ENCODE results near the gene OSBPL6.

Gene OSBPL6

DNA sequence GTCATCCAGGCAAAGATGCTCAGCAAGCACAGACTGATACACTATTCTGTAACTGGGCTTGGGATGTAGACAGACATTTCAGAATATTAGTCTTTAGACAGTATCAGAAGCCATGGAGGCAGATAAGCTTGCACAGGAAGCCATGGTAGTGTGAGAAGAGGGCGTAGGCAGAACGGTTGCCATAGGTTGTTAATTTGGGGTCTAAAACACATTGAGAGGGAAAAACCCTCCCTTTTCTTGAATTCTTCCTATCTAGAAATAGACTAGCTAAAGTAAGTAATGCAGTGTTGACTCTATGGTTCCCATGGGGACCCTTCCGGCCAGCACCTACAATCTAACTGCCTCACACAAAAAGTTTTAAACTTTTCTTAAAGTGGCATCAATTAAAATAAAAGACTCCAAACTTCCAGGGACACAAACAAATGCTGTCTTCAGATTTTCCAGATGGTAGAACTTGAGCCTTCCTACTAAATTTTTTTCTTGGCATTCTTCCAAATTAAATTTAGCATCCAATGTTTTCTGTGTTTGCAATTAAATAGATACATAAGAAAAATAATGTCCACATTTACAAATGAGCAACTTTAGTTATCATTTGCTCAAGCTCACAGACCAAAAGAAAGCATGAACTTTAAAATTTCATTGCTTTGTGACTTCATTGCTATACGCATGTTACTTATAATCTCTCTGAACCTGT lies 254.8 kb downstream of the OSBPL6 start:
- Histone ChIP-seq H3K27ac (ENCODE audit: insufficient read depth, low read depth, low read length, poor library complexity, severe bottlenecking) (no peak overlapping the region), H3K36me3 (ENCODE audit: control insufficient read depth, insufficient read depth, low read length) (peaks cover 34% of the 10 kb centered on the region), H3K4me3 (ENCODE audit: insufficient read depth, low read depth, low read length) (peak overlapping the region; percentile 73), H3K9me3 (ENCODE audit: control insufficient read depth, low read length) (no peaks in the 10 kb centered on the region), H3K4me1 (ENCODE audit: control insufficient read depth, insufficient read depth, low read length) (peaks cover 15% of the 10 kb centered on the region), H3K27me3 (ENCODE audit: control insufficient read depth, insufficient read depth, low read length, poor library complexity, severe bottlenecking) (no peaks in the 10 kb centered on the region)
- WGBS, 2 experiments, result 94 to 97% methylated on average over 3 of the region's 4 CpGs

GRCh38 chr2:178449700-178450523 lies 255.6 kb downstream of the OSBPL6 start:
- Histone ChIP-seq H3K27ac (ENCODE audit: insufficient read depth, low read depth, low read length, poor library complexity, severe bottlenecking) (peak overlapping the region; percentile 100), H3K9me3 (ENCODE audit: control insufficient read depth, low read length) (no peaks in the 10 kb centered on the region), H3K4me1 (ENCODE audit: control insufficient read depth, insufficient read depth, low read length) (peaks cover 15% of the 10 kb centered on the region), H3K36me3 (ENCODE audit: control insufficient read depth, insufficient read depth, low read length) (peaks cover 28% of the 10 kb centered on the region), H3K27me3 (ENCODE audit: control insufficient read depth, insufficient read depth, low read length, poor library complexity, severe bottlenecking) (no peaks in the 10 kb centered on the region), H3K4me3 (ENCODE audit: insufficient read depth, low read depth, low read length) (peak overlapping the region; percentile 73)
- 27 to 30% methylated on average over 18 of the region's 18 CpGs for WGBS, 2 experiments

- 1% methylated on average over 25 of the region's 25 CpGs for WGBS, 2 experiments
- Histone ChIP-seq H3K27ac (ENCODE audit: insufficient read depth, low read depth, low read length, poor library complexity, severe bottlenecking) (peak overlapping the region; percentile 100), H3K36me3 (ENCODE audit: control insufficient read depth, insufficient read depth, low read length) (peaks cover 22% of the 10 kb centered on the region), H3K4me1 (ENCODE audit: control insufficient read depth, insufficient read depth, low read length) (peaks cover 15% of the 10 kb centered on the region), H3K27me3 (ENCODE audit: control insufficient read depth, insufficient read depth, low read length, poor library complexity, severe bottlenecking) (no peaks in the 10 kb centered on the region), H3K4me3 (ENCODE audit: insufficient read depth, low read depth, low read length) (peak overlapping the region; percentile 73), H3K9me3 (ENCODE audit: control insufficient read depth, low read length) (no peaks in the 10 kb centered on the region)
Measured at GRCh38 chr2:178450524-178450773, 256.1 kb downstream of the OSBPL6 start.

GRCh38 chr2:178450774-178451525 lies 256.6 kb downstream of the OSBPL6 start, which contains the start of the genes PJVK and PRKRA:
PJVK (plus strand) TSS chr2:178451378; CDS start chr2:178453410, 2,032 bp downstream.
PRKRA (minus strand) TSS chr2:178451175; CDS start chr2:178451030, 145 bp downstream.
- peaks cover 15% of the 10 kb centered on the region for H3K4me1 ChIP-seq (ENCODE audit: control insufficient read depth, insufficient read depth, low read length)
- peaks cover 21% of the 10 kb centered on the region for H3K36me3 ChIP-seq (ENCODE audit: control insufficient read depth, insufficient read depth, low read length)
- H3K9me3 ChIP-seq (ENCODE audit: control insufficient read depth, low read length), result no peaks in the 10 kb centered on the region
- peak within 1 kb of the TSS; percentile 100 for H3K27ac ChIP-seq (ENCODE audit: insufficient read depth, low read depth, low read length, poor library complexity, severe bottlenecking)
- no peaks in the 10 kb centered on the region for H3K27me3 ChIP-seq (ENCODE audit: control insufficient read depth, insufficient read depth, low read length, poor library complexity, severe bottlenecking)
- H3K4me3 ChIP-seq (ENCODE audit: insufficient read depth, low read depth, low read length), result peak within 1 kb of the TSS; percentile 73
- WGBS, 2 experiments, result 5 to 6% methylated on average over 76 of the region's 76 CpGs

- Histone ChIP-seq H3K36me3 (ENCODE audit: control insufficient read depth, insufficient read depth, low read length) (peaks cover 11% of the 10 kb centered on the region), H3K4me3 (ENCODE audit: insufficient read depth, low read depth, low read length) (no peak overlapping the region), H3K4me1 (ENCODE audit: control insufficient read depth, insufficient read depth, low read length) (peaks cover 15% of the 10 kb centered on the region), H3K9me3 (ENCODE audit: control insufficient read depth, low read length) (no peaks in the 10 kb centered on the region), H3K27ac (ENCODE audit: insufficient read depth, low read depth, low read length, poor library complexity, severe bottlenecking) (no peak overlapping the region), H3K27me3 (ENCODE audit: control insufficient read depth, insufficient read depth, low read length, poor library complexity, severe bottlenecking) (no peaks in the 10 kb centered on the region)
- WGBS, 2 experiments, result no CpG with 5 or more reads among the region's 2 CpGs
Measured at GRCh38 chr2:178452334-178452733, 258.0 kb downstream of the OSBPL6 start.
